Measurements from ENCODE around the gene FHDC1.

GRCh38 chr4:153008578-153009199 is 72.6 kb downstream of the FHDC1 start:
- TF ChIP-seq, protein P1, sequence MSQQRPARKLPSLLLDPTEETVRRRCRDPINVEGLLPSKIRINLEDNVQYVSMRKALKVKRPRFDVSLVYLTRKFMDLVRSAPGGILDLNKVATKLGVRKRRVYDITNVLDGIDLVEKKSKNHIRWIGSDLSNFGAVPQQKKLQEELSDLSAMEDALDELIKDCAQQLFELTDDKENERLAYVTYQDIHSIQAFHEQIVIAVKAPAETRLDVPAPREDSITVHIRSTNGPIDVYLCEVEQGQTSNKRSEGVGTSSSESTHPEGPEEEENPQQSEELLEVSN (IDR thresholded peaks at IDR 0.05; ENCODE audit: borderline replicate concordance, low read depth), result no peak
- TF ChIP-seq CTCF (IDR thresholded peaks at IDR 0.05) (no peak), CHD2 (IDR thresholded peaks at IDR 0.05; ENCODE audit: low read length, partially characterized antibody) (no peak), EP300 (IDR thresholded peaks at IDR 0.05) (no peak), POLR2A (IDR thresholded peaks at IDR 0.05; ENCODE audit: low read length) (no peak)
- TF ChIP-seq, protein P2, sequence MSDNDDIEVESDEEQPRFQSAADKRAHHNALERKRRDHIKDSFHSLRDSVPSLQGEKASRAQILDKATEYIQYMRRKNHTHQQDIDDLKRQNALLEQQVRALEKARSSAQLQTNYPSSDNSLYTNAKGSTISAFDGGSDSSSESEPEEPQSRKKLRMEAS (IDR thresholded peaks at IDR 0.05), result no peak

Data from A549 (cell line).